Measurements from ENCODE around the gene CASD1.

DNA sequence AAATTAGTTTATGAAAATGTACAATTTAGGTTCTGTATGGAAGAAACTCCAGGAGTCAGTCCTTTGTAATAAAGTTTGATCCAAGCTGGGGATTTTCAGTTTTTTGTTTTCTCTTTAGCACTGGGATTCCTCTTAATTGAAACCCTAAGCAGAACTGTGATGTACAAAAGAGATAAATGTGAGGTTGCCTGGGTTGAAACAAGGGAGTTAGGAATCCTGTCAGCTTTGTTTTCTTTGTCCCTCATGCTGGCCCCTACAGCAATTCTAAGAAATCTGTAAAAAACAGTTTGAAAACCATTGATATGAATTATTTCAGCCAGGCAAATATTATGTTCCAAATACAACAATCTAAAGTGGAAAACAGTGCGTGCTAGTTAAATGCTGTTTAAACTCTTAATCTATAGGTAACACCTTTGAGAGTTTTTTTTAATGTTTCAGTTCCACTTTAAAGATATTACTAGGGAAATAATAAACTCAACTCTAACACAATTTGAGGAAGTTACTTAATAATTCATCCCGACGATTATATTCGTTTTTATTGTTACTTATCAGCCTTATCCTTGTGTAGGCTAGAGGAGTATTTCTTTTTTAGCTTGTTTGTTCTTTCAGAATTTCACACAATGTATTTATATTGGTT is 81.0 kb downstream of the CASD1 start:
- TF ChIP-seq, protein P1, sequence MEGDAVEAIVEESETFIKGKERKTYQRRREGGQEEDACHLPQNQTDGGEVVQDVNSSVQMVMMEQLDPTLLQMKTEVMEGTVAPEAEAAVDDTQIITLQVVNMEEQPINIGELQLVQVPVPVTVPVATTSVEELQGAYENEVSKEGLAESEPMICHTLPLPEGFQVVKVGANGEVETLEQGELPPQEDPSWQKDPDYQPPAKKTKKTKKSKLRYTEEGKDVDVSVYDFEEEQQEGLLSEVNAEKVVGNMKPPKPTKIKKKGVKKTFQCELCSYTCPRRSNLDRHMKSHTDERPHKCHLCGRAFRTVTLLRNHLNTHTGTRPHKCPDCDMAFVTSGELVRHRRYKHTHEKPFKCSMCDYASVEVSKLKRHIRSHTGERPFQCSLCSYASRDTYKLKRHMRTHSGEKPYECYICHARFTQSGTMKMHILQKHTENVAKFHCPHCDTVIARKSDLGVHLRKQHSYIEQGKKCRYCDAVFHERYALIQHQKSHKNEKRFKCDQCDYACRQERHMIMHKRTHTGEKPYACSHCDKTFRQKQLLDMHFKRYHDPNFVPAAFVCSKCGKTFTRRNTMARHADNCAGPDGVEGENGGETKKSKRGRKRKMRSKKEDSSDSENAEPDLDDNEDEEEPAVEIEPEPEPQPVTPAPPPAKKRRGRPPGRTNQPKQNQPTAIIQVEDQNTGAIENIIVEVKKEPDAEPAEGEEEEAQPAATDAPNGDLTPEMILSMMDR (IDR thresholded peaks at IDR 0.05; ENCODE audit: low read depth, low read length) = no peak
- TF ChIP-seq EZH2phosphoT487 (IDR thresholded peaks at IDR 0.05; ENCODE audit: low read depth) = no peak

All from OCI-LY3 (cell line).